ENCODE results near the gene ZSWIM5. TPM values are rescaled to one million over a fixed set of nuclear protein-coding genes. Genes with fewer than 3 reads are reported as not detected.
"Not testable (repeated sequence)": the region's sequence is repeated elsewhere in the genome, so short reads cannot be mapped to it uniquely, and the experiment has no call there.

ZSWIM5 gene
- total RNA-seq, 1 donor from 2014 or later: 13.2 TPM

- peak overlapping the region; percentile 99 for H3K4me3 Mint-ChIP-seq
- H3K36me3 Mint-ChIP-seq (ENCODE audit: low read depth): no peaks in the 10 kb centered on the region
- no peak for TF ChIP-seq CTCF (conservative IDR thresholded peaks at IDR 0.05)
- peak overlapping the region; percentile 95 for H3K27ac Mint-ChIP-seq (ENCODE audit: unreplicated experiment)
- H3K27me3 Mint-ChIP-seq (ENCODE audit: low read depth): no peaks in the 10 kb centered on the region
- no peak for DNase-seq (ENCODE audit: low read depth, low spot score)
- peaks cover 3% of the 10 kb centered on the region for H3K9me3 Mint-ChIP-seq
- H3K4me1 Mint-ChIP-seq: peaks cover 19% of the 10 kb centered on the region
Measured at GRCh38 chr1:44985747-44986359, 220.6 kb downstream of the ZSWIM5 start.

- H3K36me3 Mint-ChIP-seq (ENCODE audit: low read depth): peaks cover 33% of the 10 kb centered on the region
- H3K27me3 Mint-ChIP-seq (ENCODE audit: low read depth); H3K4me3 Mint-ChIP-seq; H3K4me1 Mint-ChIP-seq; H3K9me3 Mint-ChIP-seq; DNase-seq (ENCODE audit: low read depth, low spot score); H3K27ac Mint-ChIP-seq (ENCODE audit: unreplicated experiment): not testable (repeated sequence)
Measured at GRCh38 chr1:44977372-44977771, 229.0 kb downstream of the ZSWIM5 start.

GRCh38 chr1:44976252-44976651 is 230.2 kb downstream of the ZSWIM5 start:
- Mint-ChIP-seq H3K27ac (ENCODE audit: unreplicated experiment) (no peak overlapping the region), H3K4me1 (no peaks in the 10 kb centered on the region), H3K36me3 (ENCODE audit: low read depth) (peaks cover 33% of the 10 kb centered on the region), H3K9me3 (peaks cover 5% of the 10 kb centered on the region), H3K4me3 (no peak overlapping the region), H3K27me3 (ENCODE audit: low read depth) (no peaks in the 10 kb centered on the region)
- no peak for TF ChIP-seq CTCF (conservative IDR thresholded peaks at IDR 0.05)
- no peak for DNase-seq (ENCODE audit: low read depth, low spot score)

GRCh38 chr1:44973645-44974044 is 232.8 kb downstream of the ZSWIM5 start:
- Mint-ChIP-seq H3K4me1 (no peaks in the 10 kb centered on the region), H3K9me3 (peaks cover 5% of the 10 kb centered on the region), H3K27me3 (ENCODE audit: low read depth) (no peaks in the 10 kb centered on the region), H3K4me3 (no peak overlapping the region), H3K36me3 (ENCODE audit: low read depth) (peaks cover 33% of the 10 kb centered on the region), H3K27ac (ENCODE audit: unreplicated experiment) (no peak overlapping the region)
- no peak for DNase-seq (ENCODE audit: low read depth, low spot score)
- TF ChIP-seq CTCF (conservative IDR thresholded peaks at IDR 0.05): no peak

GRCh38 chr1:44970317-44970716 is 236.1 kb downstream of the ZSWIM5 start:
- TF ChIP-seq CTCF (conservative IDR thresholded peaks at IDR 0.05): no peak
- Mint-ChIP-seq H3K4me1 (no peaks in the 10 kb centered on the region), H3K27me3 (ENCODE audit: low read depth) (no peaks in the 10 kb centered on the region), H3K9me3 (no peaks in the 10 kb centered on the region), H3K27ac (ENCODE audit: unreplicated experiment) (no peak overlapping the region), H3K4me3 (no peak overlapping the region), H3K36me3 (ENCODE audit: low read depth) (peaks cover 3% of the 10 kb centered on the region)
- no peak for DNase-seq (ENCODE audit: low read depth, low spot score)

Other genes with a start within 250 kb of the ZSWIM5 start
- 29.2 and 30.8 TPM in 2 replicates for gene EIF2B3, start 220.0 kb downstream of the ZSWIM5 start, total RNA-seq
- 26.8 and 29.3 TPM in 2 replicates for gene HECTD3, start 195.3 kb downstream of the ZSWIM5 start, total RNA-seq
- 76.1 and 77.4 TPM in 2 replicates for gene UROD, start 194.4 kb downstream of the ZSWIM5 start, total RNA-seq
- gene HPDL, start 120.3 kb upstream of the ZSWIM5 start, total RNA-seq: 10.6 and 11.6 TPM in 2 replicates
- 26.7 and 28.8 TPM in 2 replicates for gene TOE1, start 133.6 kb upstream of the ZSWIM5 start, total RNA-seq
- 61.9 and 68.2 TPM in 2 replicates for gene MUTYH, start 133.8 kb upstream of the ZSWIM5 start, total RNA-seq

Data from neural crest cell (in vitro differentiated cells).